Measurements from ENCODE around the gene EGR4.
"Not testable (repeated sequence)": the region's sequence is repeated elsewhere in the genome, so short reads cannot be mapped to it uniquely, and the experiment has no call there.

The EGR4 gene

DNA sequence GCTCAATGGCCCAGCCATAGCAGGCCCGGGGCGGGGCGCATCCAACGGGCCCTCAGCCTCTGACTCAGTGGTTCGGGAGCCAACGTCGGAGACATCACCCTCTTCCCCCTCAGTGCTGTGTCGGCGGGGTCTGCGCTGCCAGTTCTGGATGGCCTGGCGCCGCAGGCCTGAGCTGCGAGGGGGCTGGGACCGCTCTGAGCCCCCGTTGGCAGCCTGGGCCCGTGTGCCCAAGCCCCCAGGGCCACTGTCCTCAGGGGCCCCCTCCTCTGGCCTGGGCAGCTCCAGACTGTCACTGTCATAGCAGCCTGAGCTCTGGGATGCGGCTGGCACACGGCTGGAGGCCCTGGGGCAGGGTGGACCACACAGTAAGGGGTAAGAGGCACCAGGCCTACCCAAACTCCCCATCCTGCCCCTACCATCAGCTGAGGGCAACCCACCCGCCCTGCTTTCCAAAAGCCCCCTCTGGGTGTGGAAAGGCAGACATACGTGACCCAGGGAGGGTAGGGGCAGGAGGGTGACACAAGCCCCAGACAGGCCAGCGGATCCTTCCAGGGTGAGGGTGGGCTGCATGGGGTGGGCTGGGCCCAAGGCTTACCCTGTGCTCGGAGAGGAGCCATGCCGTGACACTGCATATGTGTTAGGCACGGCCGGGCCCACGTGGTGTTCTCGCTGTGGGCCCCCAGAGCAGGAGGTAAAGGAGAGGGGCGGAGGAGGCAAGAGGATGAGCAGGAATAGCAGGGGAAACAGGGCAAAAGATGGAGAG, 27.9 kb downstream of the EGR4 start:
- Histone ChIP-seq H3K79me2 (ENCODE audit: insufficient read depth, low read depth) (0 out of 2 replicates have a peak, but pooled peaks cover 4% of the 10 kb centered on the region), H3K4me2 (no peak overlapping the region), H3K4me1 (ENCODE audit: low read depth, poor library complexity, severe bottlenecking) (no peaks in the 10 kb centered on the region), H3K4me3 (IDR thresholded peaks at IDR 0.05; ENCODE audit: insufficient read depth, low read depth, low read length) (no peak overlapping the region), H3K27ac (no peak overlapping the region), H3K9ac (no peak overlapping the region), H2AFZ (ENCODE audit: low read depth) (no peak overlapping the region), H3K36me3 (ENCODE audit: insufficient read depth) (no peaks in the 10 kb centered on the region), H3K27me3 (ENCODE audit: insufficient read depth, low read depth) (no peaks in the 10 kb centered on the region), H4K20me1 (ENCODE audit: insufficient read depth) (no peaks in the 10 kb centered on the region)
- TF ChIP-seq, protein P1, sequence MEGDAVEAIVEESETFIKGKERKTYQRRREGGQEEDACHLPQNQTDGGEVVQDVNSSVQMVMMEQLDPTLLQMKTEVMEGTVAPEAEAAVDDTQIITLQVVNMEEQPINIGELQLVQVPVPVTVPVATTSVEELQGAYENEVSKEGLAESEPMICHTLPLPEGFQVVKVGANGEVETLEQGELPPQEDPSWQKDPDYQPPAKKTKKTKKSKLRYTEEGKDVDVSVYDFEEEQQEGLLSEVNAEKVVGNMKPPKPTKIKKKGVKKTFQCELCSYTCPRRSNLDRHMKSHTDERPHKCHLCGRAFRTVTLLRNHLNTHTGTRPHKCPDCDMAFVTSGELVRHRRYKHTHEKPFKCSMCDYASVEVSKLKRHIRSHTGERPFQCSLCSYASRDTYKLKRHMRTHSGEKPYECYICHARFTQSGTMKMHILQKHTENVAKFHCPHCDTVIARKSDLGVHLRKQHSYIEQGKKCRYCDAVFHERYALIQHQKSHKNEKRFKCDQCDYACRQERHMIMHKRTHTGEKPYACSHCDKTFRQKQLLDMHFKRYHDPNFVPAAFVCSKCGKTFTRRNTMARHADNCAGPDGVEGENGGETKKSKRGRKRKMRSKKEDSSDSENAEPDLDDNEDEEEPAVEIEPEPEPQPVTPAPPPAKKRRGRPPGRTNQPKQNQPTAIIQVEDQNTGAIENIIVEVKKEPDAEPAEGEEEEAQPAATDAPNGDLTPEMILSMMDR (conservative IDR thresholded peaks at IDR 0.05; ENCODE audit: low read depth, low read length) = no peak

GRCh38 chr2:73264783-73265182, 28.6 kb downstream of the EGR4 start:
- no peak overlapping the region for H3K9ac ChIP-seq
- no peak overlapping the region for H3K27ac ChIP-seq
- no peak overlapping the region for H3K4me3 ChIP-seq (IDR thresholded peaks at IDR 0.05; ENCODE audit: insufficient read depth, low read depth, low read length)
- no peak overlapping the region for H2AFZ ChIP-seq (ENCODE audit: low read depth)
- H3K27me3 ChIP-seq (ENCODE audit: insufficient read depth, low read depth) = no peaks in the 10 kb centered on the region
- TF ChIP-seq, protein P1 (conservative IDR thresholded peaks at IDR 0.05; ENCODE audit: low read depth, low read length) = no peak
- H3K4me2 ChIP-seq = no peak overlapping the region
- no peaks in the 10 kb centered on the region for H3K36me3 ChIP-seq (ENCODE audit: insufficient read depth)
- no peaks in the 10 kb centered on the region for H3K4me1 ChIP-seq (ENCODE audit: low read depth, poor library complexity, severe bottlenecking)
- H3K79me2 ChIP-seq (ENCODE audit: insufficient read depth, low read depth) = 0 out of 2 replicates have a peak, but pooled peaks cover 4% of the 10 kb centered on the region
- H4K20me1 ChIP-seq (ENCODE audit: insufficient read depth) = no peaks in the 10 kb centered on the region

GRCh38 chr2:73264332-73264606, 29.1 kb downstream of the EGR4 start:
- no peaks in the 10 kb centered on the region for H3K36me3 ChIP-seq (ENCODE audit: insufficient read depth)
- H2AFZ ChIP-seq (ENCODE audit: low read depth) = no peak overlapping the region
- H3K4me2 ChIP-seq = no peak overlapping the region
- 0 out of 2 replicates have a peak, but pooled peaks cover 4% of the 10 kb centered on the region for H3K79me2 ChIP-seq (ENCODE audit: insufficient read depth, low read depth)
- no peaks in the 10 kb centered on the region for H3K27me3 ChIP-seq (ENCODE audit: insufficient read depth, low read depth)
- no peak overlapping the region for H3K27ac ChIP-seq
- H3K4me1 ChIP-seq (ENCODE audit: low read depth, poor library complexity, severe bottlenecking) = no peaks in the 10 kb centered on the region
- H3K9ac ChIP-seq = no peak overlapping the region
- TF ChIP-seq, protein P1 (conservative IDR thresholded peaks at IDR 0.05; ENCODE audit: low read depth, low read length) = no peak
- H4K20me1 ChIP-seq (ENCODE audit: insufficient read depth) = no peaks in the 10 kb centered on the region
- no peak overlapping the region for H3K4me3 ChIP-seq (IDR thresholded peaks at IDR 0.05; ENCODE audit: insufficient read depth, low read depth, low read length)

- H3K9ac ChIP-seq = no peak overlapping the region
- H3K79me2 ChIP-seq (ENCODE audit: insufficient read depth, low read depth) = 0 out of 2 replicates have a peak, but pooled peaks cover 4% of the 10 kb centered on the region
- H3K4me1 ChIP-seq (ENCODE audit: low read depth, poor library complexity, severe bottlenecking) = no peaks in the 10 kb centered on the region
- TF ChIP-seq, protein P1 (conservative IDR thresholded peaks at IDR 0.05; ENCODE audit: low read depth, low read length) = no peak
- H3K36me3 ChIP-seq (ENCODE audit: insufficient read depth) = peaks cover 4% of the 10 kb centered on the region; the same call in 1 of the 2 replicates
- H3K4me3 ChIP-seq (IDR thresholded peaks at IDR 0.05; ENCODE audit: insufficient read depth, low read depth, low read length) = no peak overlapping the region
- no peaks in the 10 kb centered on the region for H3K27me3 ChIP-seq (ENCODE audit: insufficient read depth, low read depth)
- no peaks in the 10 kb centered on the region for H4K20me1 ChIP-seq (ENCODE audit: insufficient read depth)
- no peak overlapping the region for H2AFZ ChIP-seq (ENCODE audit: low read depth)
- H3K27ac ChIP-seq = no peak overlapping the region
- no peak overlapping the region for H3K4me2 ChIP-seq
These were observed 29.6 kb downstream of the EGR4 start for GRCh38 chr2:73263540-73264331.

DNA sequence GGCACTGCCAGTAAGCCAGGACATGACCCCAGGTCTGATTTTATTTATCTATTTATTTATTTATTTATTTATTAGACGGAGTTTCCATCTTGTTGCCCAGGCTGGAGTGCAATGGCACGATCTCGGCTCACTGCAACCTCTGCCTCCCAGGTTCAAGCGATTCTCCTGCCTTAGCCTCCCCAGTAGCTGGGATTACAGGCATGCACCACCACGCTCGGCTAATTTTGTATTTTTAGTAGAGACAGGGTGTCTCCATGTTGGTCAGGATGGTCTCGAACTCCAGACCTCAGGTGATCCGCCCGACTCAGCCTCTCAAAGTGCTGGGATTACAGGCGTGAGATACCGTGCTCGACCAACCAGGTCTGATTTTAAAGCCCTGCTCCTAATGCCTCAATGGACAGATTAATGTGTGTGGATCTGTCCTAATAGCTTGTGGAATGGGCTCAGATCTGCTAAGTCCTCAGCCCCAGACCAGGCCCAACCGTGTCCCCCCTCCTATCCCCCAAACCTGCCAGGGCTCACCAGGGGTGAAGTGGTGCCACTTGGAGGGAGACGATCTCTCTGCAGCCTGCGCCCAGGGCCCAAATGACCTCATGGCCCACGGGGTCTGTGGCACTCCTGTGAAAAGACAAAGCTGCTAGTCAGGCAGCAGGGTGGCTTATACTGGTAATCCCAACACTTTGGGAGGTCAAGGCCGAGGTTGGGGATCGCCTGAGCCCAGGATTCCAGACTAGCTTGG, 30.5 kb downstream of the EGR4 start:
- not testable (repeated sequence) for H4K20me1 ChIP-seq (ENCODE audit: insufficient read depth); H3K27me3 ChIP-seq (ENCODE audit: insufficient read depth, low read depth); H3K79me2 ChIP-seq (ENCODE audit: insufficient read depth, low read depth); H2AFZ ChIP-seq (ENCODE audit: low read depth); H3K4me1 ChIP-seq (ENCODE audit: low read depth, poor library complexity, severe bottlenecking); H3K9ac ChIP-seq; H3K27ac ChIP-seq; H3K4me3 ChIP-seq (IDR thresholded peaks at IDR 0.05; ENCODE audit: insufficient read depth, low read depth, low read length); H3K36me3 ChIP-seq (ENCODE audit: insufficient read depth); H3K4me2 ChIP-seq
